DND-41 (cell line): ENCODE data around the gene LAMB2.

ENCODE experiments used
- EZH2 ChIP-seq: IDR thresholded peaks from 3 replicates; pipeline ENCODE4 v1.6.1; 2012; ENCODE audit warnings: borderline replicate concordance, low read depth, mild to moderate bottlenecking, moderate library complexity, low read length, inconsistent platforms; ENCODE audit not compliant: severe bottlenecking
- TF ChIP-seq, protein P1 (sequence below): IDR thresholded peaks from 2 replicates; pipeline ENCODE4 v1.5.1; 2012; ENCODE audit warnings: borderline replicate concordance, low read length, moderate library complexity, mild to moderate bottlenecking; ENCODE audit not compliant: poor library complexity, severe bottlenecking; ENCODE audit errors: extremely low read depth

DNA sequence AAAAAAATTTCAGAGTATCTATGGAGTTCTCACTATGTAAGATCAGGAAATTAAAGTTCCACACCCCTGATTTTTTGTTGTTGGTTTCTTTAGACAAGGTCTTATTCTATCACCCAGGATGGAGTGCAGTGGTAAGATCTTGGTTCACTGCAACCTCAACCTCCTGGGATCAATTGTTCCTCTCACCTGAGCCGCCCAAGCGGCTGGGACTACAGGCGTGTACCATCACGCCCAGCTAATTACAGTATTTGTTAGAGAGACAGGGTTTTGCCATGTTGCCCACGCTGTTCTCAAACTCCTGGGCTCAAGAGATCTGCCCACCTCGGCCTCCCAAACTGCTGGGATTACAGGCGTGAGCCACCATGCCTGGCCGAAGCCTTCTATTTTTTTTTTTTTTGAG lies 51.4 kb downstream of the LAMB2 start:
- TF ChIP-seq EZH2 = no peak
- TF ChIP-seq, protein P1, sequence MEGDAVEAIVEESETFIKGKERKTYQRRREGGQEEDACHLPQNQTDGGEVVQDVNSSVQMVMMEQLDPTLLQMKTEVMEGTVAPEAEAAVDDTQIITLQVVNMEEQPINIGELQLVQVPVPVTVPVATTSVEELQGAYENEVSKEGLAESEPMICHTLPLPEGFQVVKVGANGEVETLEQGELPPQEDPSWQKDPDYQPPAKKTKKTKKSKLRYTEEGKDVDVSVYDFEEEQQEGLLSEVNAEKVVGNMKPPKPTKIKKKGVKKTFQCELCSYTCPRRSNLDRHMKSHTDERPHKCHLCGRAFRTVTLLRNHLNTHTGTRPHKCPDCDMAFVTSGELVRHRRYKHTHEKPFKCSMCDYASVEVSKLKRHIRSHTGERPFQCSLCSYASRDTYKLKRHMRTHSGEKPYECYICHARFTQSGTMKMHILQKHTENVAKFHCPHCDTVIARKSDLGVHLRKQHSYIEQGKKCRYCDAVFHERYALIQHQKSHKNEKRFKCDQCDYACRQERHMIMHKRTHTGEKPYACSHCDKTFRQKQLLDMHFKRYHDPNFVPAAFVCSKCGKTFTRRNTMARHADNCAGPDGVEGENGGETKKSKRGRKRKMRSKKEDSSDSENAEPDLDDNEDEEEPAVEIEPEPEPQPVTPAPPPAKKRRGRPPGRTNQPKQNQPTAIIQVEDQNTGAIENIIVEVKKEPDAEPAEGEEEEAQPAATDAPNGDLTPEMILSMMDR = no peak
